ENCODE measurements around the gene ATF1.

Gene ATF1

GRCh38 chr12:50772470-50772869, 8.6 kb downstream of the ATF1 start:
- H3K4me1 Mint-ChIP-seq (ENCODE audit: low read depth): peaks cover 43% of the 10 kb centered on the region
- H3K27ac Mint-ChIP-seq: no peak overlapping the region
- no peak for DNase-seq
- H3K4me3 Mint-ChIP-seq: no peak overlapping the region
- no peaks in the 10 kb centered on the region for H3K27me3 Mint-ChIP-seq
- H3K36me3 Mint-ChIP-seq (ENCODE audit: low read depth): peaks cover 54% of the 10 kb centered on the region
- H3K9me3 Mint-ChIP-seq: peaks cover 5% of the 10 kb centered on the region

GRCh38 chr12:50772877-50773276, 9.0 kb downstream of the ATF1 start:
- Mint-ChIP-seq H3K27me3 (no peaks in the 10 kb centered on the region), H3K36me3 (ENCODE audit: low read depth) (peaks cover 54% of the 10 kb centered on the region), H3K4me1 (ENCODE audit: low read depth) (peaks cover 46% of the 10 kb centered on the region), H3K9me3 (peaks cover 5% of the 10 kb centered on the region), H3K4me3 (no peak overlapping the region), H3K27ac (no peak overlapping the region)
- no peak for DNase-seq

- H3K36me3 Mint-ChIP-seq (ENCODE audit: low read depth): peaks cover 49% of the 10 kb centered on the region
- H3K4me1 Mint-ChIP-seq (ENCODE audit: low read depth): peaks cover 49% of the 10 kb centered on the region
- peaks cover 5% of the 10 kb centered on the region for H3K9me3 Mint-ChIP-seq
- H3K27me3 Mint-ChIP-seq: no peaks in the 10 kb centered on the region
- peak overlapping the region; percentile 11 for H3K27ac Mint-ChIP-seq
- no peak for DNase-seq
- H3K4me3 Mint-ChIP-seq: no peak overlapping the region
These were observed 11.3 kb downstream of the ATF1 start for GRCh38 chr12:50775251-50775650.

GRCh38 chr12:50776749-50777728, 13.1 kb downstream of the ATF1 start:
- Mint-ChIP-seq H3K4me3 (no peak overlapping the region), H3K27me3 (no peaks in the 10 kb centered on the region), H3K9me3 (peaks cover 5% of the 10 kb centered on the region), H3K4me1 (ENCODE audit: low read depth) (peaks cover 47% of the 10 kb centered on the region), H3K36me3 (ENCODE audit: low read depth) (peaks cover 42% of the 10 kb centered on the region), H3K27ac (peak overlapping the region; percentile 79)
- no peak for DNase-seq

GRCh38 chr12:50778663-50779590, 15.0 kb downstream of the ATF1 start:
- H3K27ac Mint-ChIP-seq: no peak overlapping the region
- H3K27me3 Mint-ChIP-seq: no peaks in the 10 kb centered on the region
- H3K36me3 Mint-ChIP-seq (ENCODE audit: low read depth): peaks cover 37% of the 10 kb centered on the region
- no peak for DNase-seq
- H3K4me3 Mint-ChIP-seq: no peak overlapping the region
- no peaks in the 10 kb centered on the region for H3K9me3 Mint-ChIP-seq
- peaks cover 34% of the 10 kb centered on the region for H3K4me1 Mint-ChIP-seq (ENCODE audit: low read depth)

GRCh38 chr12:50780013-50780412, 16.1 kb downstream of the ATF1 start:
- no peaks in the 10 kb centered on the region for H3K27me3 Mint-ChIP-seq
- peaks cover 39% of the 10 kb centered on the region for H3K4me1 Mint-ChIP-seq (ENCODE audit: low read depth)
- DNase-seq: no peak
- H3K9me3 Mint-ChIP-seq: no peaks in the 10 kb centered on the region
- no peak overlapping the region for H3K4me3 Mint-ChIP-seq
- H3K27ac Mint-ChIP-seq: no peak overlapping the region
- H3K36me3 Mint-ChIP-seq (ENCODE audit: low read depth): peaks cover 43% of the 10 kb centered on the region

GRCh38 chr12:50784501-50784900, 20.6 kb downstream of the ATF1 start:
- Mint-ChIP-seq H3K36me3 (ENCODE audit: low read depth) (peaks cover 60% of the 10 kb centered on the region), H3K9me3 (no peaks in the 10 kb centered on the region), H3K27ac (peak overlapping the region; percentile 29), H3K4me3 (no peak overlapping the region), H3K27me3 (no peaks in the 10 kb centered on the region), H3K4me1 (ENCODE audit: low read depth) (peaks cover 12% of the 10 kb centered on the region)
- DNase-seq: no peak

GRCh38 chr12:50785406-50786001, 21.6 kb downstream of the ATF1 start:
- DNase-seq: no peak

GRCh38 chr12:50786498-50787231, 22.8 kb downstream of the ATF1 start:
- DNase-seq: no peak
- peak overlapping the region; percentile 30 for H3K27ac Mint-ChIP-seq
- peaks cover 24% of the 10 kb centered on the region for H3K4me1 Mint-ChIP-seq (ENCODE audit: low read depth)
- H3K4me3 Mint-ChIP-seq: no peak overlapping the region
- H3K27me3 Mint-ChIP-seq: no peaks in the 10 kb centered on the region
- peaks cover 57% of the 10 kb centered on the region for H3K36me3 Mint-ChIP-seq (ENCODE audit: low read depth)
- no peaks in the 10 kb centered on the region for H3K9me3 Mint-ChIP-seq

More at GRCh38 chr12:50785406-50786001, 21.6 kb downstream of the ATF1 start:
- Mint-ChIP-seq H3K4me3 (no peak overlapping the region), H3K27ac (no peak overlapping the region), H3K4me1 (ENCODE audit: low read depth) (peaks cover 14% of the 10 kb centered on the region), H3K36me3 (ENCODE audit: low read depth) (peaks cover 59% of the 10 kb centered on the region), H3K9me3 (no peaks in the 10 kb centered on the region), H3K27me3 (no peaks in the 10 kb centered on the region)

GRCh38 chr12:50787618-50788017, 23.7 kb downstream of the ATF1 start:
- peaks cover 51% of the 10 kb centered on the region for H3K36me3 Mint-ChIP-seq (ENCODE audit: low read depth)

GRCh38 chr12:50788561-50788960, 24.7 kb downstream of the ATF1 start:
- Mint-ChIP-seq H3K36me3 (ENCODE audit: low read depth) (peaks cover 45% of the 10 kb centered on the region), H3K27me3 (no peaks in the 10 kb centered on the region), H3K4me3 (no peak overlapping the region), H3K9me3 (no peaks in the 10 kb centered on the region), H3K27ac (no peak overlapping the region), H3K4me1 (ENCODE audit: low read depth) (peaks cover 27% of the 10 kb centered on the region)
- DNase-seq: no peak

More at GRCh38 chr12:50787618-50788017, 23.7 kb downstream of the ATF1 start:
- H3K27me3 Mint-ChIP-seq: no peaks in the 10 kb centered on the region
- no peak for DNase-seq
- H3K4me3 Mint-ChIP-seq: no peak overlapping the region
- H3K4me1 Mint-ChIP-seq (ENCODE audit: low read depth): peaks cover 27% of the 10 kb centered on the region
- no peak overlapping the region for H3K27ac Mint-ChIP-seq
- no peaks in the 10 kb centered on the region for H3K9me3 Mint-ChIP-seq

- Mint-ChIP-seq H3K9me3 (no peaks in the 10 kb centered on the region), H3K27ac (no peak overlapping the region), H3K36me3 (ENCODE audit: low read depth) (peaks cover 40% of the 10 kb centered on the region), H3K27me3 (no peaks in the 10 kb centered on the region), H3K4me1 (ENCODE audit: low read depth) (peaks cover 19% of the 10 kb centered on the region), H3K4me3 (no peak overlapping the region)
- DNase-seq: no peak
These were observed 26.2 kb downstream of the ATF1 start for GRCh38 chr12:50790081-50790480.

- Mint-ChIP-seq H3K4me1 (ENCODE audit: low read depth) (no peaks in the 10 kb centered on the region), H3K27me3 (no peaks in the 10 kb centered on the region), H3K4me3 (no peak overlapping the region), H3K9me3 (peaks cover 9% of the 10 kb centered on the region), H3K27ac (no peak overlapping the region), H3K36me3 (ENCODE audit: low read depth) (peaks cover 81% of the 10 kb centered on the region)
- no peak for DNase-seq
These were observed 36.0 kb downstream of the ATF1 start for GRCh38 chr12:50799908-50800307.
